Measurements from ENCODE around the gene FGF19.

DNA sequence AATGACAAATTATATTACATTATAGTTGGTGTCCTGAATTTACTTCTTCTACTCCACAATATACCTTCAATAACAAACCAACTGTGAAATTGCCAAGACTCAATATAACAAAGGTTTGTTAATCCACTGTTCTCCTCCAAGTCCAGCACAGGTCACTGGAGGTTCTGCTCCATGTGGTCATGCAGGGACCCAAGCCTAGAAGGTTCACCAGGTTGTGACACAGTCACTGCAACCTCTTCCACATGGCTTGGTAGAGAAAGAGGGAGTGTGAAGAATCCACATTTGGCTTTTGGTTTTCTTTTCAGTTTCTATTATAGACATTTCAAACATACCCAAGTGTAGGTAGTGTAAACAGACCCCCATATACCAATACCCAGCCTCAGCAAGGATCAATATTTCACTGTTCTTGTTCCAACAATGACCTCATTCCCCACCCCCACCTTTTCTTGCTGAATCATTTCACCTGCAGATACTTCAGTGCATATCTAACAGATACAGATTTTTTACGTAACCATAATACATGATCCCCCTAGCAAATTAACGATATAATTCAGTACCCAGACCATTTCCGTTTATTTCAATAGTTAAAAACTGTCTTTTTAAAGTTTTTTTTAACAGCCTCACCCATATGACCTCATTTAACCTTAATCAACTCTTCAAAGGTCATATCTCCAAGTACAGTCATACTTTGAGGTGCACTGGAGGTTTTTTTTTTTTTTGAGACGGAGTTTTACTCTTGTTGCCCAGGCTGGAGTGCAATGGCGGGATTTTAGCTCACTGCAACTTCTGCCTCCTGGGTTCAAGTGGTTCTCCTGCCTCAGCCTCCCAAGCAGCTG lies 14.1 kb downstream of the FGF19 start:
- no peak for TF ChIP-seq ELF4 (IDR thresholded peaks at IDR 0.05)
- no peak for TF ChIP-seq FOXM1 (IDR thresholded peaks at IDR 0.05; ENCODE audit: borderline replicate concordance)
- TF ChIP-seq, protein P1, sequence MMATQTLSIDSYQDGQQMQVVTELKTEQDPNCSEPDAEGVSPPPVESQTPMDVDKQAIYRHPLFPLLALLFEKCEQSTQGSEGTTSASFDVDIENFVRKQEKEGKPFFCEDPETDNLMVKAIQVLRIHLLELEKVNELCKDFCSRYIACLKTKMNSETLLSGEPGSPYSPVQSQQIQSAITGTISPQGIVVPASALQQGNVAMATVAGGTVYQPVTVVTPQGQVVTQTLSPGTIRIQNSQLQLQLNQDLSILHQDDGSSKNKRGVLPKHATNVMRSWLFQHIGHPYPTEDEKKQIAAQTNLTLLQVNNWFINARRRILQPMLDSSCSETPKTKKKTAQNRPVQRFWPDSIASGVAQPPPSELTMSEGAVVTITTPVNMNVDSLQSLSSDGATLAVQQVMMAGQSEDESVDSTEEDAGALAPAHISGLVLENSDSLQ (IDR thresholded peaks at IDR 0.05), result no peak

Data from HEK293T (cell line).